HL-60 (cell line): ENCODE results near the gene KDM2B.

Experiments
- CTCF ChIP-seq: IDR thresholded peaks from one replicate; pipeline ENCODE4 v1.5.1; 2011; ENCODE audit warnings: low read length, control low read depth, inconsistent platforms; ENCODE audit not compliant: insufficient read depth
- GABPA ChIP-seq: IDR thresholded peaks from 2 replicates; pipeline ENCODE4 v1.6.1; 2012; ENCODE audit warnings: low read depth
- POLR2AphosphoS5 ChIP-seq: IDR thresholded peaks from 2 replicates; pipeline ENCODE4 v1.6.1; 2012; ENCODE audit warnings: low read depth

- TF ChIP-seq CTCF (no peak), POLR2AphosphoS5 (no peak), GABPA (no peak)
Observed at GRCh38 chr12:121538699-121539061, 42.1 kb downstream of the KDM2B start.
